HG03378 (cell line): Measurements from ENCODE around the gene CNTN4.
"Not testable (repeated sequence)": the region's sequence is repeated elsewhere in the genome, so short reads cannot be mapped to it uniquely, and the experiment has no call there.

Experiments
- ATAC-seq: cut with Tn5 transposase; IDR thresholded peaks from one replicate; pipeline ENCODE4 v1.9.1; 2021; ENCODE audit warnings: mild to moderate bottlenecking, moderate library complexity; ENCODE audit not compliant: unreplicated experiment

CNTN4 gene

GRCh38 chr3:2511356-2511755 lies 412.7 kb downstream of the CNTN4 start:
- ATAC-seq, result no peak

DNA sequence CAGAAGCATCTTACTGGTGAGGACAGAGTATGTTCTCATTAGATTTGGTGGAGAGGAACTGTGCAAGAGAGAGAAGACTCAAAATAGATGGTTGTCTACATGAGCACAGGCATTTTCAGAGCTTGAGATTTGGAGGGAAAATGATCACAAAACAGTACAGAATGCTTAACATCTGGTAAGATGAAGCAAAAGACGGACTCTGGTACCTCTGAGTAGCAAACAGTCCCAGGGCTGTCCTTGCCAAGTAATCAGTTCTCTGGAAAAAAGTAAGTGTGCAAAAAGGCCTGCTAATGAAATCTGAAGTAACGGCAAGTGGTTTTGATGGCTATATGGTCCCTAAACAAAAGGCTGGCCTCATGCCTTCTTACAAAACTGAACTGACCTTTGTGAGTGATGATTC lies 414.2 kb downstream of the CNTN4 start:
- no peak for ATAC-seq

DNA sequence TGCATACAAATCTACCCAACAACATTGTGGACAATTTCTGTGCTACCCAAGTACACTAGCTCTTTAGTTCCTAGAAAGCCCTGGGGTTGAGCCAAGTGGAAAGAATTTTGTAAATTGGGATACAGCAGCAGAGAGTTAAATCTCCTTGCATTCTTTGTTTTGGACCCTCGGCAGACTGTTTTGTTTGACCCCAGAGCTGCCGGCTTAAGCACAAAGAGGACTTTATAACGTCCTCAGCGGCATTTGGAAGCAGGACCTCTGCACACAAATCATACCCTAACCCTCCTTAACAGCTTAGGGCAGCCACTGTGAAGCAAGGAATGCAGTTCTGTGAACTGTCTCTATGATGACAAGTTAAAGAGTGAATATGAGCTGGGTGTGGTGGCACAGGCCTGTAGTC lies 415.3 kb downstream of the CNTN4 start:
- ATAC-seq, result no peak

GRCh38 chr3:2516762-2517441 lies 418.2 kb downstream of the CNTN4 start:
- no peak for ATAC-seq

DNA sequence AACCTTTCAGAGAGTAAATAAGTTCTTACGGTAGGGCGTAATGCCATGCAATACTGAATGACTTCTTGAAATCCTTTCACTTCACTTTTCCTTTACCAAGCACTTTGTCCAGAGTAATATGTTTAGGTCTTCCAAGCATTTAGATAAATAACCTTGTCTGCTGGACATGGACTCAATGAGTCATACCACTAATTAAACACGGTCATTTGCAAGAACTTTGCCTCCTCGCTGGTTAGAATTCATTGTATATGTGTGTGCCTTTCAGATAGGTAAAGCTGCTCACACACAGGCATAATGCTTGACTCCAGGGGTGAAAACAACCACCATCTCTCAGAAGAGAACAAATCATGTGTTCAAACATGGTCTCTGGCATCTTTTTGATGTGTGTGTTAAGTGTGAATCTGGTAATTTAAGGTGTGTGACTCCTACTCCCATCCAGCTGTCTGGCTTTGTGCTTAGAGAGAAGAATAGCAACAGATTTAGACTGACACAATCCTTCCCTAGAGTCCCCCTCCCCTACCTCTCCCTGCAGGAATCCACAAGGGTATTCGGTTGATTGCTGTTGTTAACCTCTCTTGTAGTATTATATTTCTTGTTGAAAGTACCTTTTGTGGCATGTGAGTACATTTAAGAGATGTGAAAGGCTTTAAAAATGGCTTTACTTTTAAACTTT lies 419.0 kb downstream of the CNTN4 start:
- no peak for ATAC-seq

DNA sequence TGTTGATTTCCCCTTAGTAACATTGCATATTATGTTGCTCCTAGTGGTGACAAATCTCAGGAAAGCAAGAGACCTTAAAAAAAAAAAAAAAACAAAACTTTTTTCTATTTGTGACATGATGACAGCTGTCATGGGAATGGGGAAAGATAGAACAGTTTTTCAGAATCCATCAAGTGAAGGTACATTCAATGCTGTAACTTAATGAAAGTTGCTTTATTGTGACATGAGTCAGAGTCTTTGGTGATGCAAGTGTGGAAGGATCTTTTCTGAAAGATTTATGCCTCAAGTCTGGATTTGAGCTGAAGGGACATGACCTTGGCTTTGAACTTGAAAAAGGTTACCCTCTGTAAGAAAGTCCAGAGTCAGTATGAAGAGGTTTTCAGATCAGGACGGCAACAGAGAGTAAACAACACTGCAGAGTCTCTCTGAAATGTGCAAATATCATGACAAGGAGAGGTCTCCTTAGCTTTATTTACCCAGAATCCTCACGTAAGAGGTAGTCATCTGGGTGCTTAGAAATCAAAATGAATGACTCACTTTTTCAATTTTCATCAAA lies 424.7 kb downstream of the CNTN4 start:
- no peak for ATAC-seq

DNA sequence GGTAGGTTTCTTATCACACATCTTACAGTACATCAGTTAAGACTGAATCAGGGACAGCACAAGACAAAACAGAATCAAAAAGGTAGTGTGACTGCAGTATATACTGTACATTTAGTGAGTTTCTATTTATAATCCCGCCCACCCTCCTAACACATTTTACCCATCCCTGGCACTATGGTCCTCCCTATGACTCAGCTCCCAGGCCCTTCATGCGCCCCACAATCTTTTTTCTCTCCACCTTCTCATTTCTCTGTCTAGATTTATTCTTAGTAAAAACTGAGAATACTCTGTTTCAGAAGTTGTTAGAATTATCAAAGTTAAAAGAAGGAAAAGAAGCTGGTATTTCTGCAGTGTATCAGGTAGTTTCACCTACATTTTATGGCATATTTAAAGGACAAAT lies 427.3 kb downstream of the CNTN4 start:
- no peak for ATAC-seq

GRCh38 chr3:2526926-2527325 lies 428.3 kb downstream of the CNTN4 start:
- ATAC-seq, result no peak

DNA sequence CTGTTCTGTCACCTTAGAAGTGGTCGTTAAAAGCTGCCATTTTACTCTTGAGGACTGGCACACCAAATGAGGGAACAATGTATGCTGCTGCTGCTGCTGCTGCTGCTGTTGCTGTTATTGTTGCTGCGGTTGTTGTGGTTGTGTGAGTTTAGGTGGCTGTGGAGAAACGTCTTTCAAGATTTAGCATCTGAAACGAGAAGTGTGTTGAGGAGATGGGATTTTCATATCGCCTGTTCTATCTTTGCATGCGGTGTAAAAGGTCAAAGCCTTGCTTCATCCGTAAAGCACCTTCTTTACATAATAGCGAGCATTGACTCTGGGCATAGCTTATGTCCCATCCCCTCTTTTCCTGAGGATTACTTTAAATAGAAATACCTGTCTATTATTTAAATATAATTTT lies 428.7 kb downstream of the CNTN4 start:
- not testable (repeated sequence) for ATAC-seq

GRCh38 chr3:2534767-2535166 lies 436.1 kb downstream of the CNTN4 start:
- not testable (repeated sequence) for ATAC-seq

GRCh38 chr3:2535206-2535605 lies 436.5 kb downstream of the CNTN4 start:
- ATAC-seq, result no peak

- no peak for ATAC-seq
Observed at GRCh38 chr3:2536575-2536974, 437.9 kb downstream of the CNTN4 start.

GRCh38 chr3:2540115-2540514 lies 441.4 kb downstream of the CNTN4 start:
- no peak for ATAC-seq

- no peak for ATAC-seq
Observed at GRCh38 chr3:2543247-2543646, 444.6 kb downstream of the CNTN4 start.

DNA sequence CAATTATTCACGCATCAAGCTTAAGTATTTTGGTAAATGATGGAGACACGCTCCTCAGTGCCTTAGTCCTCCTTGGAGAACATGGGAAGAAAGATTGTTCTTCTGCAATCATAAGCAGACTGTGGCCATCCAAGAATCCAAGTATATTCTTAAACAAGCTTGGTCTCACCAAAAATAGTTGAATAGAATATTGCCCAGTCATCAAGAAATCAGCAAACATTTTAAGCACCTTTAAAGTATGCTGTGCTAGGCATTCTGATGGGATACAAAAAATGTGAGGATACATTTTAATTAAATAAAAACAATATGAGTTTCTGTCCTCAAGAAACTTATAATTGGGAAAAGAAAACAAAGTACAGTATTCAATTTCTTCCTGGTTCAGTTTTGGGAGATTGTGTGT lies 445.5 kb downstream of the CNTN4 start:
- no peak for ATAC-seq

GRCh38 chr3:2544718-2545117 lies 446.1 kb downstream of the CNTN4 start:
- no peak for ATAC-seq

- ATAC-seq, result no peak
Observed at GRCh38 chr3:2547049-2547448, 448.4 kb downstream of the CNTN4 start.

DNA sequence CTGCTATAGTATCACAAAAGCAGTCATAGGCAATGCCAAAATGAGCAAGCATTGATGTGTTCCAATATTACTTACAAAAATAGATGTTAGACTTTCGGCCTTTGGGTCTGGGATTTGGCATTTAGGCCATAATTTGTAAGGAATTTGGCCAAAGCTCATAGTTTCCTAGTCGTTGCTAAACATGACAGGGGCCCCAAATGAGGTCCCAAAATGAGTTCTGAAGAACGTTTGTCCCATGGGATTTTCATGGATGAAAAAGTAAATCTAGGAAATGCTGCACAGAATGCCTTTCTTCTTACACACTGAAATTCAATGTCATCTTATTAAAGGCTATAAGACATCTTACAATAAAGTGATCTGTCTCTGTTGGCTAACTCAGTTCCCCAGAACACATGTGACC lies 456.0 kb downstream of the CNTN4 start:
- ATAC-seq, result no peak

GRCh38 chr3:2558796-2559195 lies 460.1 kb downstream of the CNTN4 start:
- no peak for ATAC-seq

DNA sequence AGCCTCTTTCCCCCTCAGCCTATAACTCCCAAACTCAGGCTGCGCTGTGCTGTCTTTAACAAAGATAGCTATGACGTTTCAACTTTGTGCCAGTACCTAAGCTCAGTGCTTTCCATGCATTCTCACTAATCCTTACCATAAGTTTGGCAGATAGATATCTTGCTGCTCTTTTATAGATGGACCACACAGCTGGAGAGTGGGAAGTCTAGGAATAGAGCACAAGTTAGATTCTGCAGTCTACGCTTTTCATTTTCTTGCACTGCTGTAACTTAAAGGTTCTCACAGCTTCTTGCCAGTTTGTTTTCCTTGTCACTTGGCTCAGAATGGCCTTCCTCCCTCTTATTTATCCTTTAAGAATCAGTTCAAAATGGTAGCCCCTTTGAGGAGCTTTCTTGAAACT lies 468.8 kb downstream of the CNTN4 start:
- no peak for ATAC-seq

DNA sequence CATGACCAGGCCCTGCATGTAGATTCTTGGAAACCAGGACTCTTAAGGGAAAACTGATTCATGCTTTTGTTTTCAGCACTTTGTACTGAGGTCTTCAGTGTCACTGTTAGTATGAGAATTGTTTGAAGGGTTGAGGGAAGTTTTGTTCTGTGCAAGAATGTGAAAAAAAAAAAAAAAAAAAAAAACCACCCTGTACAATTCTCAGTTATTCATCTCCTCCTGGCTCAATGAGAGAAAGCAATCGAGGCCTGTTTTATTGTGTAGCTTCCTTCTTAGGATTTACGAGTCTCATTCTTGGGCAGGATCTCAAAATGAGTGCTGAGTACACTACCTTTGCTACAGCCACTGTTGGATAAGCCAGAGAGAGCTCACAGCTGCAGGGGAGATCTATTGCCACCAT lies 469.5 kb downstream of the CNTN4 start:
- no peak for ATAC-seq

- no peak for ATAC-seq
Observed at GRCh38 chr3:2568929-2569328, 470.3 kb downstream of the CNTN4 start.
